ENCODE measurements around the gene HMGN4.

Gene HMGN4

DNA sequence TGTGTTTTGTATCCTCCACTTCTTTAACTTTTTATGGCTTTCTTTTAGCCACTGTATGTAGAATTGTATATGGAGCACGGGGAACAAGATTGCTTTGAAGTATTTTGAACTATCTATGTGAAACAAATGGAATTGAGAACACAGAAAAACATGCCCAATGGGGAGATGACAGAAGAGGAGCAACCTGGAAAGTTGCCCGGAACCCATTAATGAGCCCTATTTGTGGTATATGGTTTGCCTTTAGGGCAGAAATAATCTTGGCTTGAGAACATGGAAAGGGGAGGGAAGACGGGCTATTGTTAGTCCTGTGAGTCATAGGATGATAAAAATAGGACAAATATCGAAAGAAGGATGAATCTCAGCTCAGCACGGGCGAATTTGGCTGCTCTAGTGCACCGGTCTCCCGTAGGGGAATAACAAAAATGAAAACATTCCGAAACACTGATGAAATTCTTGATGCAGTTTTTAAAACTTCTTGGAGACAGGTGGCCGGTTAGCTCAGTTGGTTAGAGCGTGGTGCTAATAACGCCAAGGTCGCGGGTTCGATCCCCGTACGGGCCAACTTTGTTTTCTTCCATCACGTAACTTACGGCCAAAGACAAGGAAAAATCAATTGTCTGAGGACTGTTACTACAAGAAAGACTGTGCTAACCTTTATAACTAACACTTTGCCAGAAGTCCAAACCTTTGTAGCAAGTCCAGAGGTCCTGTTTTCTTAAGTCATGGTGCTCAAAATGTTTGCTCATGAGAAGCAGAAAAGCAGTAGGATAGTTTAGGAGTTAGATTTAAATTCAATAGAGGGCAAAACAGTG is 15.7 kb downstream of the HMGN4 start:
- peak; percentile 84 for DNase-seq

DNA sequence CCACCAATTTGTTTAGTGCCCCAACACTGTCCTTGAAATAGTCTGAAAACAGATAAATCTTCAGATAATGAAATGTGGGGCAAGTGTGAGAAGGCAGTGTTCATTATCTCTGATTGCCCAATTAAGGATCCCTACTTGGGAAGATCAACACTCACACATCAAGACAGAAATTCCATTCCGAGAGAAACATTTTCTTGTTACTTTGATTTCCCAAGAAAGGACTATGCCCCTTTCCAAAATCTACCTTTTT is 16.2 kb downstream of the HMGN4 start:
- no peak for DNase-seq

DNA sequence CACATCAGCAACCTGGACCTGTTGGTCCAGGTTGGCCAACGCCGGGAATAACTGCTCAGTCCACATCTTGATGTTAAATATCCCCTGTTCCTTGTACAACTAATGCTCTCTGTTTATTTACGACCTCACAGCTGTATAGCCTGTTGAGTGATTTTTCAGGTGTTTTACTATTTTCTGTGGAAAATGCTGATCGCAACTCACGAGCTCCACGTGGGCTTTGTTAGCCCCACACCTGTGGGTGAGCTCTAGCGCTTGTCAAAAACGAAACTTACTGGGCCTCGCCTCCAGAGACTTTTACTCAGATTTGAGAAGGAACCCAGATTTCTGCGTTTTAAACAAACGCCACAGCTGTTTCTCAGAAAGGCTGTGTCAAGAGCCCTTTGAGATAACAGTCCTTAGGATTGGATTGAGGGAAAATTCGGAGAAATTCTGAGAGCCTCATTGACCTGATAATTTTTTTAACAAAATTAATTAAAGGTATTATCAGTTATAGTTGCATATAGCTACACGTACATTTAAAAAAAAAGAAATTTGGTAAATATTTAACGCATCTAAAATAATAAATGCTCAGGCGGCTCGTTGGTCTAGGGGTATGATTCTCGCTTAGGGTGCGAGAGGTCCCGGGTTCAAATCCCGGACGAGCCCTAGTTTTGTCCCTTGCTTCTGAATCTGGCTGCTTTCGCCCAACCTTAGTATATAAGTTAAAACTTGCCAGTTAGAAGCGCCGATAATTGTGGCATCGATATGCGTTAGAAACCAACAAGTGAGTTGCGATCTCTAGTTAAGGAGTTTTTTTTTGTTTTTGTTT is 16.7 kb downstream of the HMGN4 start:
- DNase-seq: peak; percentile 72

DNA sequence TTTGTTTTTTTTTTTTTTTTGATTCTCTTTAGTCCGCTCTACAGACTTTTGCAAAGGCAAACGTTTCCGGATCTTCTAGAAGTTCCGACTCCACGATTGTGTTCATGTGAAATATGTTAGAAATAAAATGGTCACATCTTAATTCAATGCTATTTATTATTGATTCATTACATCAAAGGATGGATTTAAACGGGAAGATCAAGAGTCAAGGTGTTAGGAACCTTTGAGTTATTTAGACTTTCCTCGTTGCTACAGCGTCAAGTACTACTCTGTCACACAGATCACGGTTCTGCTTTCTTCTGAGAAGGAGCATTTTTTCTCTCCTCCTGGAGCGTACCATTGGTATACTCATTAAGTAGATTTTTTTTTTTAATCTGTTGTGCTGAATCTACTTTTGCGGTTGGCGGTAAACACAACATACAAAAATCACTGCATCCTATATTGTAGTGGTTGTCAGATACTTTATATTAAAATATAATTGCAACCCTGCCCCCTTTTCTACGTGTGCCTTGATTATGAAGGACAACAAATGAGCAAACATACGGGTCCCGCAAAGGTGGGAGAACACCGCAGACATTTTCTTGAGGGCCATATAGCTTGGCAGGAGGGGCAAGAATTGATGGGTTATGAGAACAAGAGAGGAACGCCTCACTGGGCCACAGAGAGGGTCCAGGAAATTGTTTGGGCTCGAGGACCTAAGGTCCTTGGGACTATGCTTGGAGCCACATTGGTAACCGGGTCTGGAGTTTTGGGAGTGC is 17.5 kb downstream of the HMGN4 start:
- no peak for DNase-seq

DNA sequence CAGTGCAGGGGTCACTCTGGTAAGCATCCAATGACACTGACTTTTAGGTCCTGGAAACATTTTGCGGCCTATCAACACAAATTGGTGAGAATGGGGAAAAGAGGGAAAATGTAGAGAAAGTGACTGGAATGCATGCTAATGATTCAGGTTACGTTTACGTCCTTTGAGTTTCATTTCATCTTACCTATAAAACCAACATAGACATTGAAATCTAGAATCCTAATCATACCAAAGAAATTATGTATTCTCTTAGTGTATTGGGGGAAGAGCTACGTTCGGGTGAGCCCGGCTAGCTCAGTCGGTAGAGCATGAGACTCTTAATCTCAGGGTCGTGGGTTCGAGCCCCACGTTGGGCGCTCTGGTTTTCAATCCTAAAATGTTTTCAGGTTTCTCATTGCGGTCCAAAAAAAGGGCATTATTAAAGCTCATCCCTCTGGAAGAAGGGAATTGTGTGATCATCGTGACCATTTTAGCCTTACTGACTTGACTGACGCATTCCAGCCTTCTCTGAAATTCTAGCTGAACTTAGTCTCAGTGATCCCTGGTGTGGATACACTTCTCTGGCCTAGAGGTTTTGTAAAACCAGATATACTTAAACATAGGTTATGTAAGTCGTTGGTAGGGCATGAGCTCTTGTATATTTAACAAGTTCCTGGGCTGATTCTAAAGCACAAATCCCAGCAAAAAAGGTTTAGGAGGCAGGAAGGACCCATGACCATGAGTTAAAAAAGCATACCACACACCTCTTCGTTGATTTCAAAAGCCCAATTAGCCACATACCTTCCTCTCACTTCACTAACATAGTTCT is 18.3 kb downstream of the HMGN4 start:
- DNase-seq: peak; percentile 64

DNA sequence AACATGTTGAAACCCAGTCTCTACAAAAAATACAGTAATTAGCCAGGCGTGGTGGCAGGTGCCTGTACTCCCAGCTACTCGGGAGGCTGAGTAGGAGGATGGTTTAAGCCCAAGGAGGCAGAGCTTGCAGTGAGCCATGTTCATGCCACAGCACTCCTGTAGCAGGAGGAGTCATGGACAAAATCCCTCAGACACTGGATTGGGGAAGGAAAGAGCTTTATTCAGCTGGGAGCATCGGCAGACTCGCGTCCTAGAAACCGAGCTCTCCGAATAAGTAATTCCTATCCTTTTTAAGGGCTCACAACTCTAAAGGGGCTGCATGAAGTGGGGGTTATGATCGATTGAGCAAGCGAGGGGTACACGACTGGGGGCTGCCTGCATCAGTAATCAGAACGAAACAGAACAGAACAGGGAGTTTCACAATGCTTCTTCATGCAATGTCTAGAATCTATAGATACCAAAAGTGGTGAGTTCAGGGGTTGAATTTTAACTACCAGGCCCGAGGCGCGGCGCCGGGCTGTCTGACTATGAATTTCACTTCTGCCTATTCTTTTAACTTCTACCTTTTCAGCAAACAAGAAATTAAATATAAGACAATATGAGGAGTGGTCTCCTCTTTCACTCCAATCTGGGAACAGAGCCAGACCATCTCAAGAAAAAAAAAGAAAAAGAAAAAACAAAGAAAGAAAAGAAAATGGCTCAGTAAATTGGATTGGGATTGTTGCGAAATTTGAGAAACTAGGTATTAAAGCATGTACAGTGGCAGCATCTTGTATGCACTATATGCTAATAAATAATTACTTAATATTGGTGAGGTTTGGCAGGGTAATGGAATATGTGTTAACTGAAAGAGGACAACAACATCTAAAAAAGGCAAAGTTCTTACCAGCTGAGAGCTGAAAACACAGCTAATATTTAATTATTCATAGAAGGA is 23.6 kb downstream of the HMGN4 start:
- no peak for DNase-seq

DNA sequence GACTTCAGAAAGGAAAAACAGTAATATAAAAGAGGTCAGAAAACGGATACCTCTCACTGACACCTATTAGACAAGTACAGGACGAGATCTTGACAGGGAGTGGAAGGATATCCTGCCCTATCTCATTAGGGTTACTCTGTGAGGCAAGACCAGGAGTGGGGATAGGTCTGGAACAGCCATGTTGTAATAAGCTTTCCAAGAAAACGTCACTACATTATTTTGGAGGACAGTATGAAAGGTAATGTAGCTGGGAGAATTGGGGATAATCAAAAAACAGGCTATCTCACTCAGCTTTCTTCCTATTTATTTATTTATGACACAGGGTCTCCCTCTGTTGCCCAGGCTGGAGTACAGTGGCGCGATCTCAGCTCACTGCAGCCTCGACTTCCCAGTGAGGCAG is 25.3 kb downstream of the HMGN4 start:
- no peak for DNase-seq

DNA sequence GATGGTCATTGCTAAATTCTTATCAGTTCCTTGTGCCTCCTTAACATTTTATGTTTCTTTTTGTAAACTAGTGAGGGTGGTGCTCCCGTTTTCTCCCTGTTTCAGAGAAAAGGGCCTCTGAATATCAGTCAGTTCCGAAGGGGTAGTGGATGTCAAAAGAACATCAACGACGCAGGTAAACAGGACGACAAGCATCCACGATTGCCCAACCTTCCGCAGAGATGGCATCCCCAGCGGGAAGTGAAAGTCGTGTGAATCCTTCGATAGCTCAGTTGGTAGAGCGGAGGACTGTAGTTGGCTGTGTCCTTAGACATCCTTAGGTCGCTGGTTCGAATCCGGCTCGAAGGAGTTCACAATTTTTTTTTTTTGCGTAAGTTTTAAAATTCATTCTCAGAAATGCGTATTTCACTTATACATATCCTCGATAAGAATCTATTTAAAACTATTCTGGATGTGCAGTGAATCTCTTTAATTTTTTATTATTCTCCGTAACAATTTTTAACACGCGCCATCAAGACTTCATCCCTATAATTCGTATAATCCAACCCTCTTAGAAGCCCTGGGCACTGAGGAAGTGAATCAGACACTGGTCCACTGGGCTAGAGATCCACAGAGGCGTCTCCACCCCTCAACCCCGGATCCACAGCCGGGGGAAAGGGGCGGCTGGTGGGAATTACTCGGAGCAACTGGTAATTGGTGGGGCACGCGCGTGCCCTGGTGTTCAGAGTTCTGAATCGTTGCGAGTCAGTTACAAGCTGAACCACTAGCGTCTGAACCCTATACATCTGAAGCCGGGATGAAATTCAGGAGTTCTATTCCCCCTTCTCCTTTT is 30.7 kb downstream of the HMGN4 start:
- DNase-seq: peak; percentile 96

DNA sequence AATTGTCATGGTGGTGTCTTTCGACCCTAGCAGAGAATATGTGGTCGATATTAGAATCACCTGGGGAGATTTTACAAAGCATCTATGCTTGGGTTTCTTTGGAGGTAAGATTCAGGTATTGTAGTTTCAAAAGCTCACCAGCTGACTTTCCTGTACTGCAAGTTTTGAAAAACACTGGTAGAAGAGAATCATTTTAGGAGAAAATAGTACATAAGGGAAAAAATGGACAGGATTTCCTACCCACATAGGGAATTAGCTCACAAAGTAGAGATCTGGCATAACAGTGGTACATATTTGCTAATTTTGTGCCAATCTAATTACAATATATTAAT is 31.2 kb downstream of the HMGN4 start:
- DNase-seq: no peak

DNA sequence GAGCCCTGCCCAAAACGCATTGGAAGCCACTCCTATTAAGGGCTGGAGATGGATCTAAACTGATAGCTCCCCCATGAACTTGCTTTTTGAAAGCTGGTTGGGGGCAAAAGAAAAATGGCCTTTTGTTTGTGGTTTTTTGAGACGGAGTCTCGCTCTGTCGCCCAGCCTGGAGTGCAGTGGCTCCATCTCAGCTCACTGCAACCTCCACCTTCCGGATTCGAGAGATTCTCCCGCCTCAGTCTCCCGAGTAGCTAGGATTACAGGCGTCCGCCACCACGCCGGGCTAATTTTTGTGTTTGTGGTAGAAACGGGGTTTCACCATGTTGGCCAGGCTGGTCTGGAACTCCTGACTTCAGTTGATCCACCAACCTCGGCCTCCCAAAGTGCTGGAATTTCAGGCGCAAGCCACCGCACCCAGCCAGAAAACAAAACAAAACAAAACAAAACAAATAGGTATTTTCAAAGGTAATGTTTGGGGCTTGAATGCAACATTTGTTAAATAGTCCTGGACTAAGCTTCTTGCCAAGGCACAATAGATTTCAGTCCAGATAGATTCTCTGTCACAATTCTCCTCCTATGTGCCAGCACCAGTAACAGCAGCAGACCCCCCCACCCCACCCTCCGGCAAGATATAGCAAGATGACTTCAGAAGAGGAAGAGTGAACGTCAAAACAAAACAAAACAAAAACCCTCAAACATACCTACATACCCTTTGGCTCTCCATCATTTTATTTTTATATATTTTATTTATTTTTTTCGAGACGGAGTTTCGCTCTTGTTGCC is 32.1 kb downstream of the HMGN4 start:
- no peak for DNase-seq

DNA sequence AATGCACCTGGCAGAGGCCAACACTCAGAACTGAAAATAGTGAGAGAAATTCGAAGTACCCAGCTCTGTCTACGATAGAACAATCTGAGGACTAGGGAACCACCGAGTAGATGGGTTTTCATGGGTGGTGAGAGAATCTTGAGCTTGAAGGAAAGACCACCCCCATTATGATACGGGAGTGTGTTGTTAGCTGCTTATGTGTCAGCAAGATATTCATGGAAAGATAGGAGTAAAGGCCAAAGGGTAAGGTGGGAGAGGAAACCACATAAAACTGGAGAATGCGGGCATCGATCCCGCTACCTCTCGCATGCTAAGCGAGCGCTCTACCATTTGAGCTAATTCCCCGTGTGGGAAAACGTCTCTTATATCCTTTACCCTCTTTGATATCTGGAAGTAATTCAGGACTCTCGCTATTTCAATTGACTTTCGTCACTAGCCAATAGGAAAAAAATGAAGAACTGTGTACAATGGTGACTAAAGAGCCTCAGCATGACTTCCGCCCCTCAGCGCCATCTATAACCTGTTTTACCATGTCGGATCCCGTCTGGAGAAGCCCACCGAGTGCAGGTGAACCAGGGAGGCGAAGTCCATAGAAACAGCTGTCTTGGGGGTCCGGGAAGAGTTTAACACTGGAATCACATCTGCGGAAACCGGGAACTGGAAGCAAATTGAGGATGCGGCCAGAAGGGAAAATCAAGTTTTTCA is 33.6 kb downstream of the HMGN4 start:
- peak; percentile 69 for DNase-seq

DNA sequence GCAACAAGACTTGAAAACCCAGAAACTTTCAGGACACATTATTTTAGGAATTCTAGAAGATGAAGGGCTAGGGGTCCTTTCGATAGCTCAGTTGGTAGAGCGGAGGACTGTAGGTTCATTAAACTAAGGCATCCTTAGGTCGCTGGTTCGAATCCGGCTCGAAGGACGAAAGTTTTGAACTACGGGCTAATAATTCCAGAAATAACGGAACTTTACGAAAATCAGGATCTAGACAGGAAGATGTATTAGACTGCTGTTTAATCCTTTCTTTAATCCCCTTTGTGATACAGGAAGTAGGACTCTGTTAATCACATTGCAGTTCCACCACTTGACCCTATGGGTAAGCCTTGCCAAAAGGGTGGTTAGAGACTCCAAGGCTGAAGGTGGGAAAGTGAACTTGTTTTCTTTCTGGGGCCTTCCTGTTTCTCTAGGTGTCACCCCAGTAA is 37.4 kb downstream of the HMGN4 start:
- no peak for DNase-seq

DNA sequence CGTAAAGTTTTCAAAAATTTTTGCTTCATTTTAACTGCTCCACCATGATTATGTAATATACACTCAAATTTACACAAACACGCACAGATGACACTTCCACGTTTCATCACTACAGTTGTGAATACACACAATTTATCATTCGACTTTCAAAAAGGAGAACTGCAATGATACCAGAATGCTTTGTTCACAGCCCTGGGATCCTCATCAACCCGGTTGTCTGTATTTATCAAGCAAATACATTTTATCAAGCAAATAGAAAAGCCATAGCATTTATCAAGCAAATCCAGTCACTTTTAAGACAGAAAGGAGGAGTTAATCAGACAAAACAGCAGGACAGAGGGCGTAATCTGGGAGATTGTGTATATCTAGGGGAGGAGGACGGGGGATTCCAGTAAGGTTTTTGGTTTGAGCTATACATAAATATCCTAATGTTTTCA is 38.3 kb downstream of the HMGN4 start:
- no peak for DNase-seq

DNA sequence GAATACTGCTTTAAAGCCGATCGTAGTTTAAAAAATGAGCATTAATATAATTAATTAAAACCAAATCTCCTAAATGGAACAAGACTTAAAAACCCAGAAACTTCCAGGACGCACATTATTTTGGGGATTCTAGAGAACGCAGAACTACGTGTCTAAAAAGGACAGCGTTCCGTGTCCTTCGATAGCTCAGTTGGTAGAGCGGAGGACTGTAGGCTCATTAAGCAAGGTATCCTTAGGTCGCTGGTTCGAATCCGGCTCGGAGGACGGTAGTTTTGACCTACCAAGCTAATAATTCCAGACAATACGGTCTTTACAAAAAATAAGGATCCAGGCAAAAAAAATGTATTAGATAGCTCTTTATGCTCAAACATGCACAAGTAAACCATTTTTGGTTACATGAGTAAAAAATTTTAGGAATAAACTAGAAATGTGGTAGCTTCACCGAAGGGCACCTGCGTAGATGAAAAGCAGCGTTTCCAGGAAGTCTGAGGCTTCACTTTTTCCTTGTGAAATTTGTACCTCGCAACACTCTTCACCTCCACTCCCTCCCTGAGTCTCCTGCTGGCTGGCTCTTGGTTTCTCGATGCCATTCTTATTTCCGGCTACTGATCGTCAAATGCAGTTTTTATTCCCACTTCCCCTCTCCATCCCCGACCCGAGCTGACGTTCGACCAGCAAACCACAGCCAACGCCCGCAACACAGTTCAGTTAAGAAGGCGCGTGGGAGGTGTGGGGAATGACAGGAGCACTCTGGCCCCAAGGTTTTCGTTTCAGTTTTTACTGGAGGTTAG is 39.0 kb downstream of the HMGN4 start:
- peak; percentile 79 for DNase-seq

DNA sequence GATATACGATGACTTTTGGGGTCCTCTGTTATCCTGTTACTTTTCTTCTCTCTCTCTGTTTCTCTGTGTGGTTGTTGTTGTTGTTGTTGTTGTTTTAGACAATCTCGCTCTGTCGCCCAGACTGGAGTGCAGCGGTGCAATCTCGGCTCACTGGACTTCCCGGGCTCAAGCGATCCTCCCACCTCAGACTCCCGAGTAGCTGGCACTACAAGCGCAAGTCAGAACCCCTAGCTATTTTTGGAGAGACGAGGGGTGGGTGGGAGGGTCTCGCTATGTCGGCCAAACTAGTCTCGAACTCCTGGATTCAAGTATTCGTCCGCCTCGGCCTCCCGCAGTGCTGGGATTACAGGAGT is 39.5 kb downstream of the HMGN4 start:
- no peak for DNase-seq

DNA sequence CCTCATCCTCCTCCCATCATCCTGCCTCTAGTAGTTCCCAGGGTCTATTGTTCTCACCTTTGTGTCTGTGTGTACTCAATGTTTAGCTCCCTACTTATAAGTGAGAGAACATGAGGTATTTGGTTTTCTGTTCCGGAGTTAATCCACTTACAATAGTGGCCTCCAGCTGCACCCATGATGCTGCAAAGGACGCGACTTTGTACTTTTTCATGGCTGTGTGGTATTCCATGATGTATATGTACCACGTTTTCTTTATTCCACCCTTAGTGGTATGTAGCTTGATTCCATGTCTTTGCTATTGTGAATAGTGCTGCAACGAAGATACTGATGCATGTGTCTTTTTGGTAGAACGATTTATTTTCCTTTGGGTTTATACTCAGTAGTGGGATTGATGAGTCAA is 40.1 kb downstream of the HMGN4 start:
- DNase-seq: no peak

DNA sequence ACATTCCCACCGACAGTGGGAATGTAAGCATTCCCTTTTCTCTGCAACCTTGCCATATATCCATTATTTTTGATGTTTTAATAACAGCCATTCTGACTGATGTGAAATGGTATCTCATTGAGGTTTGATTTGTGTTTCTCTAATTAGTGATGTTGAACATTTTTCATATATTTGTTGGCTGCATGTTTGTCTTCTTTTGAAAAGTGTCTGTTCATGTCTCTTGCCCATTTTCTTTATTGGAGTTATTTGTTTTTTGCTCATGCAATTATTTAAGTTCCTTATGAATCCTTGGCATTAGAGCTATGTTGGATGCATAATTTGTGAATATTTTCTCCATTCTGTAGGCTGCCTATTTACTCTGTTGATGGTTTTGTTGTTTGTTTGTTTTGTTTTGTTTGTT is 40.6 kb downstream of the HMGN4 start:
- DNase-seq: no peak

DNA sequence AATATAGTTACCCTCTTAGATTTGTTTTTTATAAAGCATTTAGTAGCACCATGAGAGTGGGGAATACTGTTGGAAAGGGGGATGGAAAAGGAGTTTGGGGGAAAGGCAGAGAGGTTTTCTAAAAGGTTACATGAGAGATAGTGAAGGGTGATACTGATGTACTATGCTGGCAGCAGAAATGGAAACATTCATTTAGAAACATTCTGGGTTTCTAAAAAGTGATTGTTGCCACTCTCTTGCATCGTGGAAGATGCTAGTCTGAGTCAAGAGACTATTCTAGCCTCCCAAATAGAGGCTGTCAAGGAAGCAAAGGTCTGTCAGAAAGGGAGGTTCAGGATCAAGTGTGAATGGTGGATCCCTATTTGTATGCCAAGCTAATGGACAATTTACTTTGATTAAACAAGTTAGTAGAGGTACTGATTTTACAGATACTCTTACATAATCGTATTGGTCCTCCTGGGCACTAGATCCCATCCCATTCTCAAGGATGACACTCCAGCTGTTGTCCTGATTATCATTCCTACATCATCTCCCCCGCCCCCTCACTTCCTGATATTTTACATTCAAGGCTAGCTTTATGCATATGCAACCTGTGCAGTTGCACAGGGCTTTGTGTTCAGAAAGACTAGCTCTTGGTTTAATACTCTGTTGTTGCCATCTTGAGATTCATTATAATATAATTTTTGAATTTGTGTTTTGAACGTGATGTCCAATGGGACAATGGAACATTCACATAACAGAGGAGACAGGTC is 43.2 kb downstream of the HMGN4 start:
- no peak for DNase-seq

All from stimulated activated CD4-positive, alpha-beta T cell treated with anti-CD3 and anti-CD28 coated beads, Interleukin-1b, Interleukin-23, amount 100 ng/mL, for 48 hours (primary cell).